ENCODE measurements around the gene MAST4. TPM values are rescaled to one million over a fixed set of nuclear protein-coding genes. Genes with fewer than 3 reads are reported as not detected.

The MAST4 gene
- total RNA-seq, 2 donors from 2014 or later: 11.0 to 11.5 TPM

DNA sequence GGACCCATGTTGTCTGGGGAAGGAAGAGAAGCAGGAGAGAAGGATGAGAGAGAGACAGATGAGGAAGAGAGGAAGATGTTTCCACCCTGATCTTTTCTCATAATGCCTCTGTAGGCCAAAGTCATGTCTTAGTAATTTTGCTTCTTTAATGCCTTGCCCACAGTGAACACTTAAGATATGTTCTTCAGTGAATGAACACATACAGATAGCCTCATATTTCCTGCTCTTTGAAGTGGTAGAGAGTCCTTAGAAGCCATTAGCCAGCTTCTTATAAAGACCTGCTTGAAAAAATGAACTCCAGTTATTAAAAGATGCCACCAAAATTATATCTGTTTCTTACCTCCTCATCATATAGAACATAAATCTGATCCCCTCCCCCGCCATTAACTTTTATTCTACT is 356.0 kb downstream of the MAST4 start:
- Mint-ChIP-seq H3K27ac (no peak overlapping the region), H3K4me3 (no peak overlapping the region), H3K36me3 (ENCODE audit: low read depth) (no peaks in the 10 kb centered on the region), H3K27me3 (ENCODE audit: insufficient read depth) (no peaks in the 10 kb centered on the region), H3K4me1 (peaks cover 3% of the 10 kb centered on the region), H3K9me3 (no peaks in the 10 kb centered on the region)
- no peaks in the 10 kb centered on the region for H3K4me1 ChIP-seq (ENCODE audit: control insufficient read depth, insufficient read depth, low read length)
- TF ChIP-seq CTCF (conservative IDR thresholded peaks at IDR 0.05): no peak
- 87 to 93% methylated on average over 1 of the region's 1 CpG for WGBS, 2 experiments (ENCODE audit: insufficient coverage in 1 of 2, insufficient read length in 1 of 2)
- H3K4me3 ChIP-seq (ENCODE audit: low read length): no peak overlapping the region
- no peaks in the 10 kb centered on the region for H3K36me3 ChIP-seq (ENCODE audit: control insufficient read depth, insufficient read depth, low read length)
- H3K27me3 ChIP-seq (ENCODE audit: control insufficient read depth, insufficient read depth, low read length, poor library complexity, severe bottlenecking): no peaks in the 10 kb centered on the region
- no peak overlapping the region for H3K27ac ChIP-seq (ENCODE audit: low read depth, low read length)
- DNase-seq: no peak
- no peak overlapping the region for H3K9ac ChIP-seq (ENCODE audit: extremely low read depth, low read length, poor library complexity, severe bottlenecking)
- no peaks in the 10 kb centered on the region for H3K9me3 ChIP-seq (ENCODE audit: control insufficient read depth, low read length)

DNA sequence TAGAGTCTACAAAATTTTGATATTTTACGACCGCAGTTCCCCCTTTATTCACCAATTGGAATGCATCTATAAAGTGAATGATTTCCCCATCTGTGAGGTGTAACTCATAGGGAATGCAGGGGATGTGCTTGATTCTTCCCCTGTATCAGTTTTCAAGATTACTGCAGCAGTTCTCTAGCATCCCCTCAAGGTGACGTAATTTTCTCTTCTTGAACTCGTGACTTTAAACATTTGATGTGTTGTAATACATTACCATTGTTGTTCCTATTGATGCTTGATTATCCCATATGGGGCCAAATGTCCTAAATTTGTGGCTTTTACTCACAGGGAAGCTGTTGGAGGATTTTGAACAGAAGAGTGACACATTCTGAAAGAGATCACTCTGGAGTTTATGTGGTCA is 360.2 kb downstream of the MAST4 start:
- no peaks in the 10 kb centered on the region for H3K9me3 Mint-ChIP-seq
- Histone ChIP-seq H3K9ac (ENCODE audit: extremely low read depth, low read length, poor library complexity, severe bottlenecking) (no peak overlapping the region), H3K4me3 (ENCODE audit: low read length) (no peak overlapping the region), H3K36me3 (ENCODE audit: control insufficient read depth, insufficient read depth, low read length) (no peaks in the 10 kb centered on the region), H3K27ac (ENCODE audit: low read depth, low read length) (no peak overlapping the region), H3K4me1 (ENCODE audit: control insufficient read depth, insufficient read depth, low read length) (peaks cover 7% of the 10 kb centered on the region), H3K9me3 (ENCODE audit: control insufficient read depth, low read length) (no peaks in the 10 kb centered on the region), H3K27me3 (ENCODE audit: control insufficient read depth, insufficient read depth, low read length, poor library complexity, severe bottlenecking) (no peaks in the 10 kb centered on the region)
- no peak overlapping the region for H3K4me3 Mint-ChIP-seq
- TF ChIP-seq CTCF (conservative IDR thresholded peaks at IDR 0.05): no peak
- no peaks in the 10 kb centered on the region for H3K27me3 Mint-ChIP-seq (ENCODE audit: insufficient read depth)
- no peaks in the 10 kb centered on the region for H3K36me3 Mint-ChIP-seq (ENCODE audit: low read depth)
- no peak overlapping the region for H3K27ac Mint-ChIP-seq
- no peak for DNase-seq
- 93% methylated on average over 4 of the region's 4 CpGs; no CpG with 5 or more reads in 1 of the 2 experiments for WGBS, 2 experiments (ENCODE audit: insufficient coverage in 1 of 2, insufficient read length in 1 of 2)
- H3K4me1 Mint-ChIP-seq: peaks cover 36% of the 10 kb centered on the region

GRCh38 chr5:66958201-66958979 is 362.2 kb downstream of the MAST4 start:
- peak overlapping the region; percentile 29 for H3K4me3 ChIP-seq (ENCODE audit: low read length)
- peaks cover 37% of the 10 kb centered on the region for H3K4me1 Mint-ChIP-seq

More at GRCh38 chr5:66958201-66958979, 362.2 kb downstream of the MAST4 start:
- no peak for TF ChIP-seq CTCF (conservative IDR thresholded peaks at IDR 0.05)
- Mint-ChIP-seq H3K4me3 (peak overlapping the region; percentile 38), H3K27me3 (ENCODE audit: insufficient read depth) (peaks cover 5% of the 10 kb centered on the region), H3K9me3 (no peaks in the 10 kb centered on the region), H3K36me3 (ENCODE audit: low read depth) (no peaks in the 10 kb centered on the region), H3K27ac (no peak overlapping the region)
- Histone ChIP-seq H3K9me3 (ENCODE audit: control insufficient read depth, low read length) (no peaks in the 10 kb centered on the region), H3K4me1 (ENCODE audit: control insufficient read depth, insufficient read depth, low read length) (peaks cover 7% of the 10 kb centered on the region), H3K9ac (ENCODE audit: extremely low read depth, low read length, poor library complexity, severe bottlenecking) (no peak overlapping the region), H3K27me3 (ENCODE audit: control insufficient read depth, insufficient read depth, low read length, poor library complexity, severe bottlenecking) (no peaks in the 10 kb centered on the region), H3K27ac (ENCODE audit: low read depth, low read length) (peak overlapping the region; percentile 64), H3K36me3 (ENCODE audit: control insufficient read depth, insufficient read depth, low read length) (no peaks in the 10 kb centered on the region)
- no peak for DNase-seq
- WGBS, 2 experiments (ENCODE audit: insufficient coverage in 1 of 2, insufficient read length in 1 of 2): 72 to 73% methylated on average over 5 to 9 of the region's 10 CpGs

All from endodermal cell (in vitro differentiated cells).